GM21515 (cell line): Measurements from ENCODE around the gene EIF4B.
"Not testable (repeated sequence)": the region's sequence is repeated elsewhere in the genome, so short reads cannot be mapped to it uniquely, and the experiment has no call there.

Experiments used
- ATAC-seq: cut with Tn5 transposase; IDR thresholded peaks from one replicate; pipeline ENCODE4 v1.9.1; 2021; ENCODE audit not compliant: unreplicated experiment

Gene EIF4B

DNA sequence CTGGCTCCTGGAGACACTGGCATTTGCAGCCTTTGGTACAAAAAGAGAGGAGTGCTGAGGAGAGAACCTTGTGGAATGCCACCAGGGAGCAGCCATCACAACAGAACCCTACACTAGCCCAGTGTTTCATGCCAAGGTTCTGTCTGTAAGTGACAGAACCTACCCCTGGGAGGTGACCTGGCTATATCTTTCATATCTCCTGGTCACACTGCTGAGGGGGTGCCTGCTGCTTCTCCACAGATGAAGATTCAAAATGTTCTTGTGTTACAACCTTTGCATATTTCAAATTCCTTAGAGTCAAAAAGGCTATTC, 12.7 kb upstream of the EIF4B start:
- no peak for ATAC-seq

DNA sequence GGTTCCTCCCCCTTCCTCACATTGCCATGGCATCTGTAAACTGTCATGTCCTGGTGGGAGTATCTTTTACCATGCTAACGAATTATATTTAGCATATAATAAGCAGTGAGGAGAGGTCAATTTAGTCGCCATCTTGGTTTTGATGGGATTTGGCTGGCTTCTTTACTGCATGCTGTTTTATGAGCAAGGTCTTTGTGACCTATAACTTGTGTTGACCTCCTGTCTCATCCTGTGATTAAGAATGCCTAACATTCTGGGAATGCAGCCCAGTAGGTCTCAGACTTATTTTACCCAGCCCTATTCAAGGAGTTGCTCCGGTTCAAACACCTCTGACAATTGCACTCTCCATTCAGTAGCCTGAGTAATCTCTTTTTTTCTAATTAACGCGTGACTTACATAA, 2.1 kb upstream of the EIF4B start:
- ATAC-seq: no peak

DNA sequence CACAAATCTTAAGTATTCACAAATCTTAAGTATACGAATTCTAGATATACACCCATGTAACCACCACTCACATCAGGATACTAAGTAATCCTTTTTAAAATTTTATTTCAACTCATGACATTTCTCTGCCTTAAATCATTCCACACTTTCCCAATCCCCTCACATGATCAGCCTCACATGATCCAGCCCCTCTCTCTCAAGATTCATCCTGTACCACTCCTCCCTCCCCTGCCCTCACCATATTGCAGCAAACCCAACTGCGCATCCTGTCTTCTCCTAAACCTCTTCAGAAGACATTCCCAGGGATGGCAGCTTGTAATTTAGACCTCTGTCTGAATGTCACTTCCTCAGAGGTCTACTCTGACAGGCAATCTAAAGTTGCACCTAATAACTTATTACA, 1.7 kb upstream of the EIF4B start:
- ATAC-seq: no peak

DNA sequence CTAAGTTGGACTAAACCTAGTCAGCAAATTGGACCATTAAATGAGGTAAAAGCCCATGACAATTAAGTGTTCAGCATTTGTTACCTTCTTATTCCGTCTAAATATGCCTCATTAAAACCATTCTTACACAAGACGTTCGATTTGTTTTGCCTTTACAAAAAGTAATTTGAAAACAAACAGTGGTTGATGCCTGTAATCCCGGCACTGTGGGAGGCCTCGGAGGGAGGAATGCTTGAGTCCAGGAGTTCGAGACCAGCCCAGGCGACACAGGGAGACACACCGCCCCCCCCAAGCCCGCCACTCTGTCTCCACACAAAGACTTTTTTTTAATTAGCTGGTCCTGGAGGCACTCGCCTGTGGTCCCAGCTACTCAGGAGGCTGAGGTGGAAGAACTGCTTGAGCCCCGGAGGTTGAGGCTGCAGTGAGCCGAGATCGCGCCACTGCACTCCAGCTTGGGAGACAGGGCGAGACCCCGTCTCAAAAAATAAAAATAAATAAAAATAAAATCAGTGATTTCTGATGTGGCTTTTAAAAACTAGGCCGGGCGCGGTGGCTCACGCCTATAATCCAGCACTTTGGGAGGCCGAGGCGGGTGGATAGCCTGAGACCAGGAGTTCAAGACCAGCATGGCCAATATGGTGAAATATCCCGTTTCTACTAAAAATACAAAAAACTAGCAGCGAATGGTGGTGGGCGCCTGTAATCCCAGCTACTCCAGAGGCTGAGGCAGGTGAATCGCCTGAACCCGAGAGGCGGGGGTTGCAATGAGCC, 856 bp upstream of the EIF4B start:
- peak; percentile 1 for ATAC-seq

DNA sequence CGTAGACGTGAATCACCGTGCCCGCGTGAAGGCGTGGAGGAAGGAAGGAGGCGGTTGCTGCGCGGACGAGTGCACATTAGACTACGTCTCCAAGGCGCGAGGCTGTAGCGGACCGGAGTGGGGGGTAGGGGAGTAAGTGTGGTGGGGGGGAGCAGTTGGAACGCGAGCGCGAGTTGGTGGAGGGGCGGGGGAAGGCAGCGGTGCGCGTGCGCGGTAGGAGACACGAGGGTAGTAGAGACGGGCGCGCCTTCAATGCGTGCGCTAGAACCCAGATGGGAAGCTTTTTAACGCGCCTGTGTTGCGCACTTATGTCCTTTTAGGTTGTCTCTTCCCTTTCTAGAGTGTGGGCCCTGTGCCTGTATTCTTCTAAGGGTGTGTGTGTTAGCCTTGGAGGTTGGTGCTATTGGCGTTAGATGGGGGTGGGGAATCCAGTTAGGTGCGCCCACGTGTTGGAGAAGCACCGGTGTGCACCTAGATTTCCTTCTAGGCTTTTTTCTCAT, 604 bp downstream of the EIF4B start:
- ATAC-seq: peak; percentile 31

DNA sequence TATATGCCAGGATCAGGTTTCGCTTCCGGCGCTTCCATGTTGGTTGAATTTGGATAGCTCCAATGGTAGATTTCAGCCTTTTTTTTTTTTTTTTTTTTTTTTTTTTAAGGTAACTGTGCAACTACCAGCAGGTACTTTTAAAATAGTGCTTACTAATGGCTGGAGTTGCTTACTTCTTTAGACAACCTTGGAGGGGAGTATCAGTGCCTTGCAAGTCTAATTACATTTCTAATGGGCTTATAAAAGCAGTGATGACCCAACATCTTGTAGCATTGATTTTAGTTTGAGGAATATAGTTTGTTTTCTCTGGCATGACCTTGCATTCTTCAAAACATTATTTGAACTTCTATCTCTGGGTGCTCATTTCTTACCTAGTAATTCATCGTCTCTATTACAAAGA, 1.1 kb downstream of the EIF4B start:
- ATAC-seq: no peak

DNA sequence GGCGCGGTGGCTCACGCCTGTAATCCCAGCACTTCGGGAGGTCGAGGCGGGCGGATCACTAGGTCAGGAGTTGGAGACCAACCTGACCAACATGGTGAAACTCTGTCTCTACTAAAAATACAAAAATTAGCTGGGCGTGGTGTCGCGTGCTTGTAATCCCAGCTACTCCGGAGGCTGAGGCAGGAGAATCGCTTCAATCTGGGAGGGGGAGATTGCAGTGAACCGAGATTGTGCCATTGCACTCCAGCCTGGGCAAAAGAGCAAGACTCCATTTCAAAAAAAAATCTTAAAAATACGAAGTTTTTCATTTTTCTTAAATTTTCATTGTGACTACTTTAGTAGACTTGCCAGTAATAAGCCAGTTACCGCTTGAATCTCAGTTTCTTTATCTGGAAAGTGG, 2.5 kb downstream of the EIF4B start:
- not testable (repeated sequence) for ATAC-seq

DNA sequence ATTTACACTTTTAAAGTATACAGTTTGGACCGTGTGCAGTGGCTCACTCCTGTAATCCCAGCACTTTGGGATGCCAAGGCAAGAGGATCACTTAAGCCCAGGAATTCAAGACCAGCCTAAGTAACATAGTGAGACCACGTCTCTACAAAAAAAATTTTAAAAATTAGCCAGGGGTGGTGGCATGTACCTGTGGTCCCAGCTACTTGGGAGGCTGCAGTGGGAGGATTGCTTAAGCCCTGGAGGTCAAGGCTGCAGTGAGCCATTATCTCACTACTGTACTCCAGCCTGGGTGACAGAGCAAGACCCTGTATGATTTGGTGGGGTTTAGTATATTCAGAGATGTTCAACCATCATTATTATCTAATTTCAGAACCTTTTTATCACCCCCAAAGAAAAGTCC, 4.7 kb downstream of the EIF4B start:
- ATAC-seq: no peak

DNA sequence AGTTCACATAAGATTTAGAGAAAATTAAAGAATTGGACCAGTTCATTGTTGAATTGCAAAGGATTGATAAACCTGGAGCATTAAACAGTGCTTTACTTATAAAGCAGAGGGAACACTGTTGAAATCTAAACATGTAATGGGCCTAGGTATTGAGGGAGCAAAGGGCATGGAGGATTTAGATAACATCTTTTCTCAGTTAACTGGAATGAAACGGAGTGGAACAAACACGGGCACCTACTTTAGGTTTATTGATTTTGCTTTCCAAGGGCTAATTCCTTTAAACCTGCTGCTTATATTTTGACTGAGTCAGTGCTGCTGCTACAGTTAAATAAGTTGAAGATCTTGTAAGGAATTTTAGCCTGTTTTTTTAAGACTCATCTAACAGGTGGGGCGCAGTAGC, 5.6 kb downstream of the EIF4B start:
- no peak for ATAC-seq

DNA sequence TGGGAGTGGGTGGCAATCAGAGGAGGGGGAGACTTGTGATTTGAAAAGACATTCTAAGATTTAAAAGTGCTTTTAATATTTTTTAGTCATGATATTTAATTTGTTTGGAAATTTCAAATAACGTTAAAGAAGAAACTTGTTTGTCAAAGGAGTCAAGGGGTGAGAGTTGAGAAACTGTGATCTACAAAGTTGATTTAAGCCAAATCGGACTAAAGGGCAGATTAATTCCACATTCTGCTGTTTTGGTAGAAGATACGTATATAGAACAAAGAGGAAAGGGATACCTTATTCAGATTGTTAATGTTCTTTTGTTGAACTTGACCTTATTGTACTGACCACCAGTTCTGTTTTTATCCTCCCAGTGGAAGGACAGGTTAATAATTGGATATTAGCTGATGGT, 6.7 kb downstream of the EIF4B start:
- no peak for ATAC-seq

DNA sequence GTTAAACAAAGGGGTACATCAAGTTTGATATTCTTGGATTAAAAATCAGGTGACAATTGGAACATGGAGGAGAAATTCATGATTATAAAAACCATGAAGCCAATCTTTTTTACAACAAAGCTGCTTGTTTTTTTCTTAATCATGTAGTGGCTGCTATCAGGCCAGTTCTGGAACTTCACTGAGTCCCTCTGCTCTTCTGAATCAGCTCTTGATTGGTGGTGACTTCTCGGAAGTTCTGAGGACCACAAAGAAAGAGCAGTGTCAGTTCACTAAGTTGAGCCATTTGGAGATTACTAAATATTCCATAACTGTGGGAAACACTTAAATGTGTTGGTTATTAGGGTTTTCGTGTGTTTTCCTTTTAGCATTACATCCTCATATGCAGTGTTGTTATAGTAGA, 8.5 kb downstream of the EIF4B start:
- no peak for ATAC-seq

DNA sequence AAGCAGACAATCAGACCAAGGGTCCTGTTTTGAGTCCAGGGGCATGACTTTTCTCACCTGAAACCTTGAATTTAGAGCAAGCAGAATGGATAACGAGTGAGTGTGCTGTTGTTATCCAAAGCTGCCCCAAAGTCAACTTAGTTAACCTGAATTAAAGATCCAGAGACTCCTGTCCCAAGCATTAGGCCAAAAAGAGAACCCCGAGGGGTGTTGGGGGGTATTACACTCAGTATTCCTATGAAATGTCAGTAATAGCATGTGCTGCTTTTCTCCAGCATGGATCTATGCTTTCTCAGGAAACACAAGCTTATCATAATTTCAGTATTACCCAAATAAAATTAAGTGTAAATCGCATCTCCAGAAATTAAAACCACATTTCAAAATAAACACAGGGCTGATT, 19.0 kb downstream of the EIF4B start:
- ATAC-seq: no peak

DNA sequence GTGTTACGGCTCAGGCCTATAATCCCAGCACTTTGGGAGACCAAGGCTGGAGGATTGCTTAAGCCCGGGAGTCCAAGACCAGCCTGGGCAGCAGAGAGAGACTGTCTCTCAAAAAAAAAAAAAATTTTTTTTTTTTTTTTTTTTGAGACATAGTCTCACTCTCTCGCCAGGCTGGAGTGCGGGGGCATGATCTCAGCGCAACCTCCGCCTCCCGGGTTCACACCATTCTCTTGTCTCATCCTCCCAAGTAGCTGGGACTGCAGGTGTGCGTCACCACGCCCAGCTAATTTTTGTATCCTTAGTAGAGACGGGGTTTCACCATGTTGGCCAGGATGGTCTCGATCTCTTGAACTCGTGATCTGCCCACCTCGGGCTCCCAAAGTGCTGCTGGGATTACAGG, 20.8 kb downstream of the EIF4B start:
- ATAC-seq: not testable (repeated sequence)

DNA sequence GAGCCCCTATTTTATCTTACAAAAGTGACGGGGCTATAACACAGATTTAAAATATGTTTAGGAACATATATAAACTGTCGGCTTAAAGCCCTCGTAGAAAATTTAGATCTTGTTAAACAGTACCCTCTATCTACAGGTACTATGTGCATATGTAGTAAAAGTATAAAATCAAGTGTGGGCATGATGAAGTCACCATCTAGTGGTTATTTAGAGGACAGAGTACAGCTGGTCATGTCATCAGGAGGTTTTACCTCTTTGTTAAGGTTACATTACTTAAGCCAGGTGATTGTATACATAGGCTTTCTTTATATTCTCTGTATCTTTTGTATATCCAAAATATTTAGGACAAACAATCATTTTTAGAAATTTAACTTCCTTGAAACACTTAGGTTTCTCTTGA, 25.4 kb downstream of the EIF4B start:
- ATAC-seq: no peak

DNA sequence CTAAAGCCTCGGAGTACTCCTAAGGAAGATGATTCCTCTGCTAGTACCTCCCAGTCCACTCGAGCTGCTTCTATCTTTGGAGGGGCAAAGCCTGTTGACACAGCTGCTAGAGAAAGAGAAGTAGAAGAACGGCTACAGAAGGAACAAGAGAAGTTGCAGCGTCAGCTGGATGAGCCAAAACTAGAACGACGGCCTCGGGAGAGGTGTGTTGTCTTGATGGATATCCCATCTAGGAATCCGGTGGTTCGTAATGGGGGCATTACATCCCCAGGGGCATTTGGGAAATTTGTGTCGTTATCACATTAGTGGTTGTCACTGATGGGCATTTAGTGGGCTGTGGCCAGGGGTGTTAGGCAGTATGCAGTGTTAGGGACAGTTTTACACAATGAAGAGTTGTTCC, 27.6 kb downstream of the EIF4B start:
- ATAC-seq: not testable (repeated sequence)

DNA sequence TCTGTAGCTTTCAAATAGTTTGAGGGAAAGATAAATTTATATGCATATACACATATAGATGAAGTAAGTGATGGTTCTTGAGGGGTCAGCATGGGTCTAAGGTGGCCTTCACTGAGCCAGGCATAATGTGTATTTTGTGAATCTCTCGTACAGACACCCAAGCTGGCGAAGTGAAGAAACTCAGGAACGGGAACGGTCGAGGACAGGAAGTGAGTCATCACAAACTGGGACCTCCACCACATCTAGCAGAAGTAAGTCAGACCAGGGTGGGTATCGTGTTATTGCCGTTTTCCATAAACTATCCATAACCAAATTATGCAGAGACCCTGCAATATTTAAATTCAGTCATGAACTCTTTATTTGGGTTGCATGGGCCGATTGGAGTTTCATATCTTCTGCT, 28.2 kb downstream of the EIF4B start:
- no peak for ATAC-seq

DNA sequence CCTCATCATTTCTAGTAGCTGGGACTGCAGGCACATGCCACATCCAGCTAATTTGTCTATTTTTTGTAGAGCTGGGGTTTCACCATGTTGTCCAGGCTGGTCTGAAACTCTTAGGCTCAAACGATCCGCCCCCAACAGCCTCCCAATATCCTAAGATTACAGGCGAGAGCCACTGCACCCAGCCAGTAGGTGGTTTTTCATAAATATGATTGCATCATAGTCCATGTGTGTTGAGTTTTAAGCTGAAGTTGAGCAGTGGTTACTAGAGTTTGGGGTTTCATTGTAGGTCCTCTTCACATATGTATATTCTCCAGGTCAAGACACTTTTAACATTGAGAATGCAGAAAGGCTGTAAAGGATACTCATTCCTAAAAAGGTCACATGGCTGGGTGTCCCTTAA, 30.5 kb downstream of the EIF4B start:
- ATAC-seq: no peak

DNA sequence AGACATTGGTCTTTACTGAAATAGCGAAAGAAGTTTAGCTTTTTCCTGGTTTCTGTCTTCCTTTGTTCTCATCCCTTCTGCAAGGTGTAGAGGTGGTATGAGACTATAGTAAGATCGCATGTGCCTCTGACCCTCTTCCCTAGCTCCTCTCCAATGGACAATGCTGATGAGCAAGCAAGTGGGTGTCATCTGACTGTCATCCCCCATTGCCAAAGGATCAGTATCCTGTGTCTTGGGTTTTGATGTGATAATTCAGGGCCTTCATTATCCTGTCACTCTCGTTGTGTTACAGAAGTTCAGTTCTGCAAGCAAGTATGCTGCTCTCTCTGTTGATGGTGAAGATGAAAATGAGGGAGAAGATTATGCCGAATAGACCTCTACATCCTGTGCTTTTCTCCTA, 33.6 kb downstream of the EIF4B start:
- ATAC-seq: no peak

DNA sequence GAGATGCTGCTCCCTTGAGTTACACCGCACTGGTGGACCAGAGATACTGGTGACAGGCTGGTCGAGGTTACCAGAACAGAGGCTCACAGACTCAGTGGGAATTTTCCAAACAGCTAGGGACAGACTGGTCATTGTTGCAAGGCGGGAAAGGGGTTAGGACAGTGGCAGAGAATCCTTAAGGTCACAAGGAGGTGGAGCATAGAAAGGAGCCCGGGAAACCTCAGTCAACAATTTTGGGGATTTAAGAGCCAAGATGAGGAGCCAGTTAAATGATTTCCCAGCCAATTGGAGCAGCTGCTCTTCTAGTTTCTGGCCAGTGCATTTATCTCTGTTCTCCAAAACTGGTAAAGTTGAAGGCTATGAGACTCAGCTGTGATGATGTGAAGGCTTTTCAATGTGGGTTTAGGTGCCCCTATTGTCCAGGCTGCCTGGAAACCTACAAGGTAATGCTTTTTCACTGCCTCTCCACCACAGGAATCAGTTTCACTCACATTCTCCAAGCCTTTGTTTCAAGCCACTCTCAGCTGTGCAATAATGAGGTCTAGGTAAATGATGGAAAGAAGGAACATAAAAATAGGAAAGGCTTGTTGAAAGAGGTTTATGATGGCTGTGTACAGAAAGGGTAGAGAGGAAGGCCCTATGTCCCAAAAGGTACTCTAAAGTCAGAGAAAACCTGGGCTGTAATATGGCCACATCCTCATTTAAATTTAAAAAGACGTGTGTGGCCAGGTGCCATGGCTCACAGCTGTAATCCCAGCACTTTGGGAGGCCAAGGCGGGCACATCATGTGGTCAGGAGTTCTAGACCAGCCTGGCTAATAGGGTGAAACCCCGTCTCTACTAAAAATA, 36.6 kb downstream of the EIF4B start:
- no peak for ATAC-seq

DNA sequence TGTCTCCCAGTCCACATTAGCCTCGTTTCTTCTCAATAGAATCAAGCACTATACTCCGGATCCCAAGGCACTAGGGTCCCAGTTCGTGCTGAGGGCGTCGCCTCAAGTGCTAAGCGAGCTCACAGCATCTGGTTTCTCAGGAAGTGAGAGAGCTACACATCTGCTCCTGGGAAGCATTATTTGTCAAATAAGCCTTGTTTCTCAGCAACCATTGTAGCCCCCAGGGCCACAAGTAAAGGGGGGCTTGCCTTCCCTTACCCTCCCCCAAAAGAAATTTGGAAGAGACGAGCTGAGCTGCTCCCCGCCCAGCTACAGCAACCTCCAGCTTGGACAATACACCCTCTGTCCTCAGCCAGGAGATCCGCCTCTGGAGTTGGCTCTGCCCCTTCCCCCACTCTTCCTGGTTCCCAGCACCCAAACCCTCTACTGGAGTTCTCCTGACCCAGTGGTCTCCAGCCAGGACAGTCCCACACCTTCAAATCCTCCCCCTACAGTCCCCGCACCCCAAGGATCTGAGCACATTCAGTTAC, 37.9 kb downstream of the EIF4B start:
- no peak for ATAC-seq

DNA sequence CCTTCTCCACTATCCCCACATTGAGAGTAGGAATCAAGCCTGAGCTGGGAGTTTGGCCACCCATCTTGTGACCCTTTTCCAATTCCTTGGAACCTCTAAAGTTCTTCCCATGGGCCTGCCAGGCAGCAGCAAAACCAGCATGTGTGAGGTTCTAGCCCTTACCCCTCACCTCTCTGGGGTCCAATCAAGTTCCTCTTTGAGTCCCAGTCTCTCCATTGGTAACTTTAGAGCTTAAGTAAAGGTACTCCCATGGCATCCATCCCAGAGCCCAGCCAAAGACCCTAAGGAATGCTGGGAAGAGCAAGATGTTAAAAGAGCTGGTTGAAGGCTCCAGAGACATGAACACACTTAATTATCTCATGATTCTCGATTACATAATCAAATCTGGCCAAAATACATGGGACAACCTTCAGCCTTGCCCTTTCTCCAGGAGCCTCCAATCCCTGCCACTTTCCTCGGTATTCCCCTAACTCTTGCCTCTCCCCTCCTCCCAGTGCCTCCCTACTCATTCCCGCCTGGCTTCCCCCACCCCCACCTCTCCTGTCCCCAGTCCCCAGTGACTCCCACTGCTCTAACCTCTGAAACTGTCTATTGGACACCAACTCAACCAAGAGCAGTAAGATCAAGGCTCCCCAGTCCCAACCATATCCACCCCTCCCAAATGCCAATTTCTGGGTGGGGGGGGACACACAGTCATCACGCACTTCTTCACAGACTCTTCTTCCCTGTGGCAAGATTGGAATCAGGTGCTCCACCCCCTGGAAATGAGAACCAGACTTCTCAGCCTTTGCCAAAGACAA, 38.8 kb downstream of the EIF4B start:
- ATAC-seq: no peak

DNA sequence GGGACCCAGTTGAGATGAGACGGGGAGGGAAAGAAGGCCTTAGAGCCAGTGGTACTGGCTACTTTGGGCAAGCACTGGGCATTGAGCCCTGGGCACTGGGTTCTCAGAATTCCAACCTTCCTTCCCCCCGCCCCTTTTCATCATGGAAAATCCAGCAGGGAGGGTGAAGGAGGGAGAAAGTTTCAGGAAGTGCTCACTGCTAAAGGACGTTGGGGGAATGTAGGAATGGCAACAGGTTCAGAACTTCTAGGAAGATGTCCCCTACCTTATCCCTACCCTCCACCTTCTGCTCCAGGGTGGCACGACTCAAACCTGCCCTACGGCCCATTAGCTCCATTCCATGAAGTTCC, 39.4 kb downstream of the EIF4B start:
- ATAC-seq: no peak
